GM21576 (cell line): ENCODE measurements around the gene COPA.

Source experiments
- ATAC-seq: cut with Tn5 transposase; IDR thresholded peaks from one replicate; pipeline ENCODE4 v1.9.1; 2021; ENCODE audit warnings: mild to moderate bottlenecking, moderate library complexity; ENCODE audit not compliant: unreplicated experiment

COPA gene

DNA sequence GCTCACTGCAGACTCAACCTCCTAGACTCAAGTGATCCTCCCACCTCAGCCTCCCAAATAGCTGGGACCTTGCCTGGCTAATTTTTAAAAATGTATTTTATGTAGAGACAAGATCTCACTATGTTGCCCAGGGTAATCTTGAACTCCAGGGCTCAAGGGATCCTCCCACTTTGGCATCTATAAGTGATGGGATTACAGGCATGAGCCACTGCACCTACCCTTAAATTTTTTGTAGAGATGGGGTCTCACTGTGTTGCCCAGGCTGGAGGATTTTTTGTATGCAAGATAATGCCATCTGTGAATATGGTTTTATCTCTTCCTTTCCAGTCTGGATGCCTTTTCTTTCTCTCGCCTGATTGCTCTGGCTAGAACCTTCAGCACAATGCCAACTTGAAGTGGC lies 72.0 kb downstream of the COPA start:
- no peak for ATAC-seq

DNA sequence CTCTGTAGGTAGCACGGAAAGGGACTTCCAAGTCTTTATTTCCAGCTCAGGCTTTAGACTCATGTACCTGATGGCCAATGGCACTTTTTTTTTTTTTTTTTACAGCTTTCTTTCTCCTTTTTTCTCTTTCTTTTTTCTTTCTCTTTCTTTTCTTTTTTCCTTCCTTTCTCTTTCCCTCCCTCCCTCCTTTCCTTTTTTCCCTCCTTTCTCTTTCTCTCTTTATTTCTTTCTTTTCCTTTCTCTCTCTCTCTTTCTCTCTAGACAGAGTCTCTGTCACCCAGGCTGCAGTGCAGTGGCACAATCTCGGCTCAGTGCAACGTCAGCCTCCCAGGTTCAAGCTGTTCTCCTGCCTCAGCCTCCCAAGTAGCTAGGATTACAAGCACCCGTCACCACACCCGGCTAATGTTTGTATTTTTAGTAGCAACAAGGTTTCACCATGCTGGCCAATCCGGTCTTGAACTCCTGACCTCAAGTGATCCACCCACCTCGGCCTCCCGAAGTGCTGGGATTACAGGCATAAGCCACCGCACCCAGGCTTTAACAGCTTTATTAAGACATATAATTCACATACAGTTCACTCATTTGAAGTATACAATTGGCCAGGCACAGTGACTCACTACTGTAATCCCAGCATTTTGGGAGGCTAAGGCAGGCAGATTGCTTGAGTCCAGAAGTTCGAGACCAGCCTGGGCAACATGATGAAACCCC lies 75.6 kb downstream of the COPA start:
- ATAC-seq = no peak

DNA sequence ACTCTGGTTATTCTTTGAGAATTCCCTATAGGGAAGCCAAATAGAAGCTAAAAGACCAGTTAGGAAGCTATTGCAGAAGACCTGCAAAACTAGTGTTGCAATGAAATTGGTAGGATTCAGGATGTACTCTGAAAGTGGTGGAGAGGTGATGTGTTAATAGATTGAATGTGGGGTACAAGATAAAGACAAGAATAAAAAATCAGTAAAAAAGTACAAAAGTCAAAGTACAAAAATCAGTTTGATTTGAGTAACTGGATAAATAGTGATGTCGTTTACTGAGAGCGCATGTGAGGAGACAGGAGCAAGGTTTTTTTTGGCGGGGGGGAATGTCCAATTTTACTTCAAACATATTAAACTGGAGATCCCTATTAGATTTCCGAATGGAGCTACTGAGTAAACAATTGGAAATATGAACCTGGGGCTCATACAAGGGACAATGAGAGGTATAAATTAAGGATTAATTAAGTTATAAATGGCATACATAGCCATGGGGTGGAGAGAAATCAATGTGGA lies 78.2 kb downstream of the COPA start:
- no peak for ATAC-seq

DNA sequence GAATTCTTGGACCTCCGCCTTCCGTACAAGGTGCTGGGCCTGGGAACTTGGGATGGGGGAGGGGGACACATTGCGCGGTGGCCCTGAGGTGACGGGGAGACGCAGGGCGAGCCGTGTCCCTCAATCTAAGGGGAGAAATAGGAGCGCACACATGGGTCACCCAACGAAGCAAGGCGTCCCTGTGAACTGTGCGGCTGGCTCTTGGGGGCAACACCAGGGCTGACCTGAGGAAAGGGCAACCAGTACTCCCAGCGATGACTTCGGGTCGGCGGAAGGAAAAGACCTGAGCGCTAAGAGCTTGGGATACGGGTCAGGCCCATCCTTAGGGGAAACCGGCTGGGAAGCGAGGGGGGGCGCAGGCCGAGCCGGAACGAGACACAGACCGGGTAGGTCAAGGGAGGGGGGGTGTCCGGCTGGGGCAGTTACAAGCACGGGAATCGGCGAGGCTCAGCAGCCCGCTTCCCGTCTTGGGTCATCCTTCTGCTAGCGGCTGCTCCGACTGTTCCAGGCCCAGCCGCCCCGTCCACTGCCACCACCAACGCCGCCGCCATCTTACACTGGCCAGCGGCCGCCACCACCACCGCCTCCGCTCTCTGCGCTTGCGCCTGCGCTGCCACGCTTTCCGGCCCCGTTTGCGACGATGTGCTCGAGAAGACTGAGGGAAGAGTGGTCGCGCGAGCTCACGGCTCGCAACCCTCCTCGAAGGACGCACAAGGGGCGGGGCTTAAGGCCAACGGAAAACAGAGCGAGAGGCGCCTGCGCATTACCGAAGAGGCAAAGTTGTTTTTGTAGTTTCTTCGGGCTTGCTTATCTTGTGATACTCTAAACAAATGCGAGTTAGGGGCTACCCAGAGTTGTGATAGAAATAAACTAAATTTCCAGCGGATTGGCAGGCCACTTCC lies 80.9 kb downstream of the COPA start, which contains the start of gene DCAF8:
TSS of gene DCAF8 (minus strand) at position 657 of the 902 bp plus-strand sequence. CDS start 18,541 bp downstream, outside the sequence.
- peak; percentile 70 for ATAC-seq

DNA sequence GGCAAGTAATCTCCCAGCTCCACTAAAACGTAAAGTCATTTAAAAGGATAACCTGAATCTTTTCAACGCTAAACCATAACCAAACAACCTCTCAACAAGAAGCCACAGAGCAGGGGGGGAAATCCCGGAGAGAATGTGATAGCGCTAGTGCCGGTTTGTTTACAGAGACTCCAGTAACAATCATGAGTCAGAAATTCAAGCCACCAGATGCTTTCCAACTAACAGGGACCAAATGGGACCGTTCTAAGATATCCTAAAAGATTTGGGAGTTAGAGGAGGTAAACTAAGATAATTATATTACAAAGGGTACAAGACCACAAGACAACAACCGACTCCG lies 81.5 kb downstream of the COPA start:
- peak; percentile 34 for ATAC-seq

DNA sequence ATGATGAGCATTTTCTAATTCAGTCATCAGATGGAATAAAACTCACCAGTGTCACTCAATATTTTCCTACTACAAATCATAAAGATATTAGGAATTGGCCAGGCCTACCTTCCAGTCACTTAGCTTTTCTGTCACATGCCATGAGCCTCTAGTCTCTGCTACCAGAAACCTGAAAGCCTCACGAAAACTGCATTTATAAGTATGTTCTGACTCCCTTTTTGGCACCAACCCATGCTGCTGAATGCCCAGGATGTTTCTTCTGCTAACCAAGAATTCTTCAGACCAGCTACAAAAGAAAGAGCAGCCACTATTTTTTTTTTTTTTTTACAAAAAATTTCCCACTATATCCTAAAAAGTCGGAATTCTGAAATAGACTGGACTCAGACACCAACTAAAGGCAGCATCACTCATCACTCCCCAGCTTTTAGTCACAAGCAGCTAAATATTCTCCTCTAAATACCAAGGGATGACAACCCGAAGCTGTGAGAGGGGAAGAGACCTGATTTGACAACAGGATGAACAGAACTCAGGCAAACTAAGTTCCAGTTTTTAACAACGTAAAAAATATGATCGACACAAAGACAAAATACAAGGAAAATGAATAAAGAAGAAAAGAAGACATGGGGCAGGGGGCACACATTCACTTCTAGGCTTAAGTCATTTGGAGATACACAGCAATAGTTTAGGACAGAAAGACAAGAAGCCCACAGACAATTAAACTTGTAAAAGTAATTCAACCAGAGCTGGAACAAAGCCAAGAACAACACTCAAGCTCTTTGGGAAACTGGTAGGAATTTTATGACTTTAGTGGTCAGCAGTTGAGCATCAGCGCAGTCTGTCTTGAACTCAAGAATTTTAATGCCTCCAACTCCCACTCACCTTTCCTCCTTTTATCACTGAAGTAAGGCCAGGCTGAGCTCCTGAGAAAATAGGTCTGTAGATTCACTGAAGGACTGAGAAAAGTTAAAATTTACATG lies 82.4 kb downstream of the COPA start:
- ATAC-seq = no peak

DNA sequence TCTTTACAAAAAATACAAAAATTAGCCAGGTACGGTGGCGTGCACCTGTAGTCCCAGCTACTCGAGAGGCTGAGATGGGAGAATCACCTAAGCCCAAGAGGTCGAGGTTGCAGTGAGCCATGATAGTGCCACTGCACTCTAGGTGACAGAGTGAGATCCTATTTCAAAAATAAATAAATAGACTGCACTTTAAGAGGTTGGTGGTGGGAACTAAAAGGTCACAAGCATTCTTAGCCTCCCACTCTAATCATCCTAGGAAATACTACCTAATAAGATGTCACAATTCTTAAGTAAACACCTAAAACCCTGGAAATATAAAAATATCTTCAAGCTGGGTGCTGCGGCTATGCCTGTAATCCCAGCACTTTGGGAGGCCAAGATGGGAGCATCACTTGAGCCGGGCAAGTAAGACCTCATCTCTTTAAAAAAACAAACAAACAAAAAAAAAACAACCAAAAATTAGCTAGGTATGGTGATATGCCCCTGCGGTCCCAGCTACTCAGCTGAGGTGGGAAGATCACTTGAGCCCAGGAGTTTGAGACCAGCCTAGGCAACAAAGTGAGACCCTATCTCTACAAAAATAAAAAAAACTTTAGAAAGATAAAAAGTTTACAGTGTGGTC lies 84.8 kb downstream of the COPA start:
- no peak for ATAC-seq

DNA sequence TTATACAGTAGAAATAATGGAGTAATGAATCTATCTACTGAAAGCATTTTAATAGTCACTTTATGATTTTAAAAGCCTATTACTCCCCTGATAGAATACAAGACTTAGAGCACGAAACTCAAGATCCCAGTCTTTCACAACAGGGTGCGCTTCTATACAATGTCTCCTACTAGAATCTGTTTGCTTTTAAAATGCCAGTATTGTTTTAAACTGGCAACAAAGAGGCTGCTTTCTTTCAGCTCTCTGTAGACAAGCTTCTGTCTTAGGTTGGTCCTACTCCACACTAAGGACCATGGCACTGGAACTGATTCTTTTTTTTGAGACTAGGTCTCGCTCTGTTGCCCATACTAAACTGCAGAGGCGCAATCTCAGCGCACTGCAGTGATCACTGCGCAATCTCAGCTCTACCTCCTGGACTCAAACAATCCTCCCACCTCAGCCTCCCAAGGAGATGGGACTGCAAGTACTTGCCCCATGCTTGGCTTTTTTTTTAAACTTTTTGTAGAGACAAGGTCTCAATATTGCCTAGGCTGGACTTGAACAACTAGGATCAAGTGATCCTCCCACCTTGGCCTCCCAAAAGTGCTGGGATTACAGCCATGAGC lies 85.5 kb downstream of the COPA start:
- ATAC-seq = no peak

DNA sequence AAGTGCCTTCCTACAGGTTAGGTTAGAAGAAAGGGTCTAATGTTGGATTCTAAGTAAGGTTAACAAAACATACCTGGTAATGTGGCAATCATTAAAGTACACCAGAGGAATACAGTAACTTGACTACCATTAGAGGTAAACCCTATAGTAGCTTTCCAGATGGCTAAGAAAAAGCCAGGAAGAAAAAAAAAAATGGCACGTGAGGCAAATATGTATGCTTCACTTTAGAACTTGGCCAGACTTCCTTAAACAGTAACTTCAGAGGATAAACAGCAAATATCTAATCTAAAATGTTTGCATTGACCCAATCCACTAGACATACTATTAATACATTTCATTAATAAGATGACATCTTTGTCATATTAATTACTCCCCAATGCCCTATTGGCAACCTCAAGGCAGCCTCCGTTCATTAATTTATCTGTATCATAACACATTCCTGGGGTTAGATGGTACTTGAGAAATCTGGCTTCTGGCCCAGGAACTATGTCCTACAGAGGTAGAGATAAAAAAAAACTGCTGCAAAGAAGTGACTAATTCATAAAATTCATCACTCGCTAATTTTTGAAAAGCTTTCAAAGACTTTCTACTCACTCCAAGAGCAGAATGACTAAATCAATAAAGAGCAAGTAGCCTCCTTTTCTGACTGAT lies 86.5 kb downstream of the COPA start:
- no peak for ATAC-seq

DNA sequence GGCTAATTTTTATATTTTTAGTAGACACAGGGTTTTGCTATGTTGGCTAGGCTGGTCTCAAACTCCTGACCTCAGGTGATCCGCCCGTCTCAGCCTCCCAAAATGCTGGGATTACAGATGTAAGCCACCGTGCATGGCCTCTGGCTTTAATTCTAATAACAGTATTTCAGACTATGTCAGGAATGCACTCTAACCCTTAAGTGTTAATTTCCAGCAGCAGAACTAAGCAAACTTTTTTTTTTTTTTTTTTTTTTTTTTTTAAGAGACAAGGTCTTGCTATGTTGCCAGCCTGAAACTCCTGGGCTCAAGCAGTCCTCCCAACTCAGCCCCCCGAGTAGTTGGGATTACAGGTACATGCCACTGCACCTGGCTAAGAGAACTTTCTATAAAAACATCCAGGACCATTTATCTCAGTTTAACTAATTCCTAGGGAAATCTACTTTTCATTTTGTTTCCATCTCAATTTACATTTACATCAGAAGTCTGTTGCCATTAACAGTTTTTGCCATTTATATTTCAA lies 87.2 kb downstream of the COPA start:
- ATAC-seq = no peak

DNA sequence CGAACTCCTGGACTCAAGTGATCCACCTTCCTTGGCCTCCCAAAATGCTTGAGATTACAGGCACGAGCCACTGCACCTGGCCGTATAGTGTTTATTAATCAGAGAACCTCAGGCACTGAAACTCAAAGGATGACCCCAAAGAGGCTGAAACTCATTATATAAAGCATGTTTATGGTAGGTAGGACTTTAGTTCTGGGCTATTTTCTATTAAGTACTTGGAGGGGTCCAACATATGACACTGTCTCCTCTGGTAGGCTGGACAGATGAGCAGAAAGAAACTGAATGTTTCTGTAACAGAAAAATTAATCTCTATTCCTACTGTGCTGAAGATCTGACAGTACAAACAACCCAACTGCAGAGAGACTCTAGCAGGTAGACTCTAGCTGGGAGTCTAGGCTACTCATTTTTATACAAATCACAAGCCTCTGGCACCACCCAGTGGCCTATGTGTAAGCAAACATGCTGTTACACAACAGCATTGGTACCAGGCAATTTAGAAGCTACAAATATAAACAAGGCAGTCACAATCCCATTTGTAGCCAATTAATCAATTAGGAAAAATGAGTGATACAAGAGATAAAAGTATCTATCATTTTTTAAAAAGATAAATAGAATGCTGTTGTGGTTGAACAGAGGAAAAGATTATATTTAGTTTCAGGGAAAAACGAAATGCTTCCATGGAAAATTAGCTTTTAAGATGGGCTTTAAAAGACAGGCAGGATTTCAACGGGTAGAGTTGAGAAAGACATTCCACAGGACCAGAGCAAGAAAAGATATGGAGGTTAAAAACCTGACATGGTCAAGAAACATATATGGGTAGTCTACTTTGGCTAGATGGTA lies 91.1 kb downstream of the COPA start:
- ATAC-seq = no peak

DNA sequence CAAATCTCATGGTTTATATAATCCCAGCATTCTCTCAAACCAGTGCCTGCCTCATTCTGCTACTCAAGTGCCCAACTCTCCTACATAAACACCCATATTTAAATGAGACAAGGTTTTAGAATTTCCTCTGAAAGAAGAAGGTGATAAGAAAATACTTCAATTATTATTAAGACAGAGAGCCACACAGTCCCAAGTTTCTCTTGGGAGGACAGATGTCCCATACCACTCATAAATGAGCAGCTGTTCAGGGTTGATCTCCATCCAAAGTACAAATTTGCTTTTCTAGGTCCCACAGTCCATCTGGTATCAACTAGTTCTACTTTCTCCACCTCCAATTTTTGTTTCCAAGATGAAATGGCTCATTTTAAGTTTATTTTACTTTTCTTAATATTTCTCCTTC lies 92.0 kb downstream of the COPA start:
- no peak for ATAC-seq

DNA sequence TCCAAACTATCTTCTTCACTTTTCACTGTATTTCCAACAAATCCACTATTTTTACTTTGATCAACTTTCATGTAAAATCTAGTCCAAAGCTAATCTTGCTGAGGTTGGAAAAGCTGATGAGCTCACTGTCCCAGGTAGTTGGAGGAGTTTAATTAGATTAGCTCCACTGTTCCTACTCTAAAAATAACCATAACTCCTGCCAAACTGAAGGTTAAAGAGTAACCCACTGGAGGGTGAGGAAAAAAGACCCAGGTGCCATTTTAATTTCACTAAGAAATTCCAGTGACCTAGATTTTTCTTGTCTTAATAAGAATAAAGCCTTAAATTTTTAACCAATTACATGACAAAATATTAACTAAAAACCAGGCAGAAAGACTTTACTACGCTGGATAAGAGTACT lies 96.0 kb downstream of the COPA start:
- no peak for ATAC-seq

DNA sequence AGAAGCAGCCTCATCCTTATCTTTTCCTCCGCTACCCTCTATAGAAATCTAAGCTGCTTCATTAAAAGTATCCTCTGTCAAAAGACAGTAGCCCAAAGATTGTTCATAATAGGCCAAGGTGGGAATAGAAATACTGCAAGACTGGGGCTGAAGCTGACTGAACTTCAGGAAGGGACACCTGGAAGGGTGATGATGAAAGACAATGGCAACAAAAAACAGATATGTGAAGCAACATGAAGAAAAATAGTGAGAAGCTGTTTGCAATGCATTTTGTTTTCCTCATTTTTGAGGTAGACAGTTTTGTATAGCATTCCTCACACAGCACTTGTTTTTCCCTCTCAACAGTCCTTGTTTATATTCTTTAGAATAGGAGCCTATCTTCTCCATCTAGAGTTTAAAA lies 97.6 kb downstream of the COPA start:
- ATAC-seq = no peak

DNA sequence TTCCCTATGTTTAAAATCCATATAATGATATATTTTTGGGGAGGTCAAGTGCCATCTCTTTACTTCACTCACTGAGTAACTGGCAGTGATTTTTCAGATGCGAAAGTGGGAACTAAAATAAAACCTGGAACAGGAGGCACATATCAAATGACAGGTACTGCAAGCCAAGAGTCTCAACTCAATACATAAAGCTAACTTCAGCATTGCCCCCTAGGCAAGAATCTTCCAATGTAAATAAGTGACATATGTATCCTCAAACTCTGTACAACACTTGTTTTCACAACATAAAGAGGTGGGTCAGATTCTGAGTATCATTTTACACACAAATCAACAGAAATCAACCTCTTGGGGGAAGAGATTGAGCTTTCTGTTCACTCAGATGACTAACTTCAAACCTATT lies 98.8 kb downstream of the COPA start:
- no peak for ATAC-seq

DNA sequence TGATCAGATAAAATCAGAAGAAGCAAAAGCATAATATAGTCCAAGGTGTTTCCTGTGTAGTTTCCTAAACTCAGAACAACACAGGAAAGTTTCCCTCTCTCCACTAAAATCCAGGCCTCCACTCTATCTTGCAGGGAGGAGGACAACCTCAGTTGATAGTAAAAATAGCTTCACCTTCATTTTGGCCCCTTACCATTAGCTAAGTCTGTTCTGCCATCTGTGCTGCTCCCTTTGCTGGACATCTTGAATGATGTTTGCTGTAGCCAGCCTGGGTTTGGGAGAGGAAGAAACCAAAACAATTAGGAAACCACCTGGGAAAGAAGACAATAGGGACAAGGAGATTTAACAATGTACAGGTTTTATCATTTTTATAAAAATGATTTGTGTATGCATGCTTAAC lies 99.3 kb downstream of the COPA start:
- ATAC-seq = no peak

DNA sequence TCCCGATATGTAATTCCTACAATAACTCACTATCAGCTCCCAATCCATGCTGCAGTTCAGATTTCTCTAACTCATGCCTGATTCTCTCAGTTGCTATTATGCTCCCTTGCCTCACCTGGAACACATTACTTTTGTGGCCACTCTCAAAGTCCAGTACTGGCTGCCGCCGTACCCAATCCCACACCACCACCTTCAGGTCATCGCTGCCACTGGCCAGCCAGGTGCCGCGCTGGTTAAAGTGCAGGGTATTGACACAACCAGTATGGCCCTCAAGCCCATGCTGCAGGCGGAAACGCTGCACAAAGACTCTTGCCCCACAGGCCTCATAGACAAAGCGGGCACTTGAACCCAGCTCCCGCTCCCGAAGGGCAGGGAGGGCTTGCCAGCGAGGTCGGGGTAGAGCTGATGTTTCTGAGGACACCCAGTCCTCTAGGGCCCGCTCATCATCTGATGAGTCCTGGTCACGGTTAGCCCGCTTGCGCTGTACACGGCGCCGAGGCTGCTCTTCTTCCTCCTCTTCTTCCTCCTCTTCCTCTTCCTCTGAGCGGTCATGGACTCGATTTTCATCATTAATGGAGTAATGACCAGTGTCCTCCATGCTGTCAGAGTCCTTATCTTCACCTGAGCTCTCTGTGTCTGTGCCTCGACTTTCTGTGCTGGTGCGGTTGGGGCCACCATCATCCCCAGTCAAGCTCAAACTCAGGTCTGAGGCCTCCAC lies 103.3 kb downstream of the COPA start:
- ATAC-seq = no peak
